ENCODE results near the gene ATG5.

The ATG5 gene

DNA sequence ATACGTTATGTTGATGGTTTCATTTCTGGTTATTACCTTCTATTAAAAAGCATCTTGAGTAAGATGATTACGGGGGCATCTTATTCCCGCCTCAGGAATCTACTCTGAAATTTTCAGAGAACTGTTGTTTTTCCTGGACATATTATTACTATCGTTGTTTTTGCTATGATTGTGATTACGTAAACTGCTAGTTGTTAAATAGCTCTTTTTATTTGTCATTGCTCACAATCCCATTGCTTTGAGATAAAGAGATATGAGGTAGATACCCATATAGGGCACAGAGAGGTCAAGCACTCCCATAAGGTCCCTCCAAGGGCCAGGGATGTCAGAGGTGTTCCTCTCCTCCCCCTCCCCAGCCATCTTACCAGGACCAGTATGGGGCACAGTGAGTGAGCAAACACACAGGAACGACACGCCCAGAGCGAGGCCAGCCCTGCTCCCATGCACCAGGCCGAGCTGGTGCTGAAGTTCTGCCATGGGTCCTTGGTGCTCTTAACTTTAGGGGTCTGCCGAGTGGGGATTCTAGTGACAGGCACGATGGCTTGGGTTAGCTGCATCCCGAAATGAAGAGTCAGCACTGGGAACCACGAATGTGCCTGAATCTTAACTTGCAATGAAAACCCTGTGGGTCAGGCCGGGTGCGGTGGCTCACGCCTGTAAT is 189.5 kb downstream of the ATG5 start:
- TF ChIP-seq ZNF580 (tag by site-specific recombination; IDR thresholded peaks at IDR 0.05), result no peak
- TF ChIP-seq ZNF133 (tag by site-specific recombination; IDR thresholded peaks at IDR 0.05), result no peak
- no peak for TF ChIP-seq SETDB1 (IDR thresholded peaks at IDR 0.05; ENCODE audit: insufficient read length, low read length)
- no peak for TF ChIP-seq ZNF707 (tag by site-specific recombination; IDR thresholded peaks at IDR 0.05)
- TF ChIP-seq, protein P1, sequence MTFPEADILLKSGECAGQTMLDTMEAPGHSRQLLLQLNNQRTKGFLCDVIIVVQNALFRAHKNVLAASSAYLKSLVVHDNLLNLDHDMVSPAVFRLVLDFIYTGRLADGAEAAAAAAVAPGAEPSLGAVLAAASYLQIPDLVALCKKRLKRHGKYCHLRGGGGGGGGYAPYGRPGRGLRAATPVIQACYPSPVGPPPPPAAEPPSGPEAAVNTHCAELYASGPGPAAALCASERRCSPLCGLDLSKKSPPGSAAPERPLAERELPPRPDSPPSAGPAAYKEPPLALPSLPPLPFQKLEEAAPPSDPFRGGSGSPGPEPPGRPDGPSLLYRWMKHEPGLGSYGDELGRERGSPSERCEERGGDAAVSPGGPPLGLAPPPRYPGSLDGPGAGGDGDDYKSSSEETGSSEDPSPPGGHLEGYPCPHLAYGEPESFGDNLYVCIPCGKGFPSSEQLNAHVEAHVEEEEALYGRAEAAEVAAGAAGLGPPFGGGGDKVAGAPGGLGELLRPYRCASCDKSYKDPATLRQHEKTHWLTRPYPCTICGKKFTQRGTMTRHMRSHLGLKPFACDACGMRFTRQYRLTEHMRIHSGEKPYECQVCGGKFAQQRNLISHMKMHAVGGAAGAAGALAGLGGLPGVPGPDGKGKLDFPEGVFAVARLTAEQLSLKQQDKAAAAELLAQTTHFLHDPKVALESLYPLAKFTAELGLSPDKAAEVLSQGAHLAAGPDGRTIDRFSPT (tag by site-specific recombination; IDR thresholded peaks at IDR 0.05), result no peak
- TF ChIP-seq ZSCAN5A (tag by site-specific recombination; IDR thresholded peaks at IDR 0.05), result no peak
- no peak for TF ChIP-seq ZFP37 (tag by site-specific recombination; IDR thresholded peaks at IDR 0.05)
- no peak for TF ChIP-seq ZNF692 (tag by site-specific recombination; IDR thresholded peaks at IDR 0.05)
- ChIA-PET POLR2A (no interaction called here), CTCF (interaction anchor here (1.0 to 1.3 kb wide), 2 partner anchors 14 to 652 kb away, joined by 4 to 7 read pairs; no protein-coding TSS in a partner anchor)
- no peak overlapping the region for H3K4me3 ChIP-seq (ENCODE audit: low read depth, low read length)
- H3K9me3 ChIP-seq (ENCODE audit: control insufficient read depth, insufficient read depth, low read depth, low read length), result no peaks in the 10 kb centered on the region
- H3K36me3 ChIP-seq (ENCODE audit: control insufficient read depth in 2 of 2, insufficient read depth in 1 of 2, low read length in 2 of 2), result no peaks in the 10 kb centered on the region
- H3K4me1 ChIP-seq (ENCODE audit: control insufficient read depth, insufficient read depth, low read length), result no peaks in the 10 kb centered on the region
- no peak overlapping the region for H3K27ac ChIP-seq (ENCODE audit: extremely low read depth, low read depth, low read length)

DNA sequence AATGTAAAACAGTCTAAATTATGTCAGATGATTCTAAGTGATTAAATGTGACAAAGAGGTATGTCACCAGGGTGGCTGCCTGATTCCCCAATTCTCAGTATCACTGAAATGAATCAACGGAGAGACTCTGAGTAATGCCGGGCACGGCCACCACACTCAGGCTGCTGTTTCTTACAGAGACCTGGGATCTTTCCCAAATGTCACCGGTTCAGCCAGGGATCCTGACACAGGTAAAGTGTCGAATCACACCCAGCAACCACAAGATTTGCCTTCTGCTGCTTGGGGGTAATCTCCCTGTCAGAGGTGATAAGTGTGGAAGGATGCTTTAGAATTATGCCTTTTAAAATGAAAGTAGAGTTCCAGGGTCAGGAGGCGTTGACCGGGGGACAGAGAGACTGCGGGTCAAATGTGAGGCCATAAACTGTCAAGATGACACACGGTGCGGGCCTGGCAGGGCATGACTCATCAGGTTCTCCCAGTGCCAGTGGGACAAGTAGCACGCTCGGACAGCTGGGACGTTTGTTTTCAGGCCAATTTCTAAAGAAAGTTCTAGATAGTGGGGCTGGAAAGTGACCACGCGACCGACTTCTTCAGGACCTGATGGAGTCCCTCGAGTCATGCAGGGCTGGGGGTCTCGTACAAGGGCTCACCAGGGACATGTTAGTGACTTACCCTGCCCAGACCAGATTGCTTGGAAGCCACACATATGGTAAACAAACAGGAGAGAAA is 190.5 kb downstream of the ATG5 start:
- Histone ChIP-seq H3K9me3 (ENCODE audit: control insufficient read depth, insufficient read depth, low read depth, low read length) (no peaks in the 10 kb centered on the region), H3K36me3 (ENCODE audit: control insufficient read depth in 2 of 2, insufficient read depth in 1 of 2, low read length in 2 of 2) (no peaks in the 10 kb centered on the region), H3K4me1 (ENCODE audit: control insufficient read depth, insufficient read depth, low read length) (no peaks in the 10 kb centered on the region), H3K4me3 (ENCODE audit: low read depth, low read length) (no peak overlapping the region), H3K27ac (ENCODE audit: extremely low read depth, low read depth, low read length) (no peak overlapping the region)
- CTCF ChIA-PET, result interaction anchor here (1.0 to 1.3 kb wide), 2 partner anchors 15 to 651 kb away, joined by 4 to 7 read pairs; no protein-coding TSS in a partner anchor
- POLR2A ChIA-PET, result no interaction called here
- TF ChIP-seq ZNF221 (tag by site-specific recombination; IDR thresholded peaks at IDR 0.05; ENCODE audit: borderline replicate concordance) (no peak), ZNF426 (tag by site-specific recombination; IDR thresholded peaks at IDR 0.05) (no peak), ZBTB7A (tag by site-specific recombination; IDR thresholded peaks at IDR 0.05; ENCODE audit: low read depth) (no peak), ZNF223 (tag by site-specific recombination; IDR thresholded peaks at IDR 0.05) (no peak), ZFP41 (tag by site-specific recombination; IDR thresholded peaks at IDR 0.05; ENCODE audit: borderline replicate concordance) (no peak), ZFP69B (tag by site-specific recombination; IDR thresholded peaks at IDR 0.05) (no peak), ZNF175 (tag by site-specific recombination; IDR thresholded peaks at IDR 0.05) (no peak), ZNF292 (tag by site-specific recombination; IDR thresholded peaks at IDR 0.05; ENCODE audit: borderline replicate concordance, low read depth) (no peak)
- TF ChIP-seq, protein P2, sequence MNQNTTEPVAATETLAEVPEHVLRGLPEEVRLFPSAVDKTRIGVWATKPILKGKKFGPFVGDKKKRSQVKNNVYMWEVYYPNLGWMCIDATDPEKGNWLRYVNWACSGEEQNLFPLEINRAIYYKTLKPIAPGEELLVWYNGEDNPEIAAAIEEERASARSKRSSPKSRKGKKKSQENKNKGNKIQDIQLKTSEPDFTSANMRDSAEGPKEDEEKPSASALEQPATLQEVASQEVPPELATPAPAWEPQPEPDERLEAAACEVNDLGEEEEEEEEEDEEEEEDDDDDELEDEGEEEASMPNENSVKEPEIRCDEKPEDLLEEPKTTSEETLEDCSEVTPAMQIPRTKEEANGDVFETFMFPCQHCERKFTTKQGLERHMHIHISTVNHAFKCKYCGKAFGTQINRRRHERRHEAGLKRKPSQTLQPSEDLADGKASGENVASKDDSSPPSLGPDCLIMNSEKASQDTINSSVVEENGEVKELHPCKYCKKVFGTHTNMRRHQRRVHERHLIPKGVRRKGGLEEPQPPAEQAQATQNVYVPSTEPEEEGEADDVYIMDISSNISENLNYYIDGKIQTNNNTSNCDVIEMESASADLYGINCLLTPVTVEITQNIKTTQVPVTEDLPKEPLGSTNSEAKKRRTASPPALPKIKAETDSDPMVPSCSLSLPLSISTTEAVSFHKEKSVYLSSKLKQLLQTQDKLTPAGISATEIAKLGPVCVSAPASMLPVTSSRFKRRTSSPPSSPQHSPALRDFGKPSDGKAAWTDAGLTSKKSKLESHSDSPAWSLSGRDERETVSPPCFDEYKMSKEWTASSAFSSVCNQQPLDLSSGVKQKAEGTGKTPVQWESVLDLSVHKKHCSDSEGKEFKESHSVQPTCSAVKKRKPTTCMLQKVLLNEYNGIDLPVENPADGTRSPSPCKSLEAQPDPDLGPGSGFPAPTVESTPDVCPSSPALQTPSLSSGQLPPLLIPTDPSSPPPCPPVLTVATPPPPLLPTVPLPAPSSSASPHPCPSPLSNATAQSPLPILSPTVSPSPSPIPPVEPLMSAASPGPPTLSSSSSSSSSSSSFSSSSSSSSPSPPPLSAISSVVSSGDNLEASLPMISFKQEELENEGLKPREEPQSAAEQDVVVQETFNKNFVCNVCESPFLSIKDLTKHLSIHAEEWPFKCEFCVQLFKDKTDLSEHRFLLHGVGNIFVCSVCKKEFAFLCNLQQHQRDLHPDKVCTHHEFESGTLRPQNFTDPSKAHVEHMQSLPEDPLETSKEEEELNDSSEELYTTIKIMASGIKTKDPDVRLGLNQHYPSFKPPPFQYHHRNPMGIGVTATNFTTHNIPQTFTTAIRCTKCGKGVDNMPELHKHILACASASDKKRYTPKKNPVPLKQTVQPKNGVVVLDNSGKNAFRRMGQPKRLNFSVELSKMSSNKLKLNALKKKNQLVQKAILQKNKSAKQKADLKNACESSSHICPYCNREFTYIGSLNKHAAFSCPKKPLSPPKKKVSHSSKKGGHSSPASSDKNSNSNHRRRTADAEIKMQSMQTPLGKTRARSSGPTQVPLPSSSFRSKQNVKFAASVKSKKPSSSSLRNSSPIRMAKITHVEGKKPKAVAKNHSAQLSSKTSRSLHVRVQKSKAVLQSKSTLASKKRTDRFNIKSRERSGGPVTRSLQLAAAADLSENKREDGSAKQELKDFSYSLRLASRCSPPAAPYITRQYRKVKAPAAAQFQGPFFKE (tag by site-specific recombination; IDR thresholded peaks at IDR 0.05; ENCODE audit: borderline replicate concordance), result no peak
- TF ChIP-seq, protein P3, sequence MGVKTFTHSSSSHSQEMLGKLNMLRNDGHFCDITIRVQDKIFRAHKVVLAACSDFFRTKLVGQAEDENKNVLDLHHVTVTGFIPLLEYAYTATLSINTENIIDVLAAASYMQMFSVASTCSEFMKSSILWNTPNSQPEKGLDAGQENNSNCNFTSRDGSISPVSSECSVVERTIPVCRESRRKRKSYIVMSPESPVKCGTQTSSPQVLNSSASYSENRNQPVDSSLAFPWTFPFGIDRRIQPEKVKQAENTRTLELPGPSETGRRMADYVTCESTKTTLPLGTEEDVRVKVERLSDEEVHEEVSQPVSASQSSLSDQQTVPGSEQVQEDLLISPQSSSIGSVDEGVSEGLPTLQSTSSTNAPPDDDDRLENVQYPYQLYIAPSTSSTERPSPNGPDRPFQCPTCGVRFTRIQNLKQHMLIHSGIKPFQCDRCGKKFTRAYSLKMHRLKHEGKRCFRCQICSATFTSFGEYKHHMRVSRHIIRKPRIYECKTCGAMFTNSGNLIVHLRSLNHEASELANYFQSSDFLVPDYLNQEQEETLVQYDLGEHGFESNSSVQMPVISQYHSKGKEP (tag by site-specific recombination; IDR thresholded peaks at IDR 0.05), result no peak

Measured in HEK293 (cell line).